ENCODE data around the gene GARNL3. TPM values are rescaled to one million over a fixed set of nuclear protein-coding genes. Genes with fewer than 3 reads are reported as not detected.

GARNL3 gene
- total RNA-seq, 1 donor from 2014 or later = 3.3 TPM

DNA sequence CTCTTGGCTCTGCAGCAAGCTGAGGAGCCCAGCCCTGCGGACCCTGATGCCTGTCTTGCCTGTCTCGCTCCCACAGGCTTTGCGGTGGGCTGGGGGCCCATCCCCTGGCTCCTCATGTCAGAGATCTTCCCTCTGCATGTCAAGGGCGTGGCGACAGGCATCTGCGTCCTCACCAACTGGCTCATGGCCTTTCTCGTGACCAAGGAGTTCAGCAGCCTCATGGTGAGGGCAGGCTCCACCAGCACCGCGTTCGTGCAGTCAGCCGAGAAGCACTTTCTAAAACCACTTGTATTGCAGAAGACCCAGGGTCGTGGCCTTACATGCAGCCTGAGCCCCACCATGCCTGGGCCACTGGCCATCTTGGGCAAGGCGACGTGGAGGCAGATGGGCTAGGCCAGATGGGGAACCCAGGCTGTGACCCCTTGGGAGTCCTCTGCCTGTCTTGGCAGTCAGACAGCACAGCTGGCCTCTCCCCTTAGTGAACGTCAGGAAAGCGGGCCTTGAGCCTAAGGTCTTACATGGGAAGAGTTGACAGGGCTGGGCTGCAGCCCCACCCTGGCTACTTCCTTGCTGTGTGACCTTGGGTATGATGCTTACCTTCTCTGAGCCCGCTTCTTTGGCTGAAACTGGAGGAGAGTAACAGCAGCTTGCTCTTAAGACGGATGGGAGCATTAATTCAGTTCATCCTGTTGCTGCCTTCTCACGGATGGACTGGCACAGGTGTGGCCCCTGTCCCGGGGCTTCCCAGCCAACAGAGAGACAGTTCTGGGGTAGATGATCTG, 141.0 kb downstream of the GARNL3 start:
- H3K27ac Mint-ChIP-seq (ENCODE audit: unreplicated experiment) = no peak overlapping the region
- H3K27me3 Mint-ChIP-seq (ENCODE audit: unreplicated experiment) = peaks cover 2% of the 10 kb centered on the region
- TF ChIP-seq, protein P1, sequence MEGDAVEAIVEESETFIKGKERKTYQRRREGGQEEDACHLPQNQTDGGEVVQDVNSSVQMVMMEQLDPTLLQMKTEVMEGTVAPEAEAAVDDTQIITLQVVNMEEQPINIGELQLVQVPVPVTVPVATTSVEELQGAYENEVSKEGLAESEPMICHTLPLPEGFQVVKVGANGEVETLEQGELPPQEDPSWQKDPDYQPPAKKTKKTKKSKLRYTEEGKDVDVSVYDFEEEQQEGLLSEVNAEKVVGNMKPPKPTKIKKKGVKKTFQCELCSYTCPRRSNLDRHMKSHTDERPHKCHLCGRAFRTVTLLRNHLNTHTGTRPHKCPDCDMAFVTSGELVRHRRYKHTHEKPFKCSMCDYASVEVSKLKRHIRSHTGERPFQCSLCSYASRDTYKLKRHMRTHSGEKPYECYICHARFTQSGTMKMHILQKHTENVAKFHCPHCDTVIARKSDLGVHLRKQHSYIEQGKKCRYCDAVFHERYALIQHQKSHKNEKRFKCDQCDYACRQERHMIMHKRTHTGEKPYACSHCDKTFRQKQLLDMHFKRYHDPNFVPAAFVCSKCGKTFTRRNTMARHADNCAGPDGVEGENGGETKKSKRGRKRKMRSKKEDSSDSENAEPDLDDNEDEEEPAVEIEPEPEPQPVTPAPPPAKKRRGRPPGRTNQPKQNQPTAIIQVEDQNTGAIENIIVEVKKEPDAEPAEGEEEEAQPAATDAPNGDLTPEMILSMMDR (IDR thresholded peaks at IDR 0.05; ENCODE audit: unreplicated experiment) = no peak
- H3K4me1 Mint-ChIP-seq (ENCODE audit: unreplicated experiment) = no peaks in the 10 kb centered on the region
- H3K9me3 Mint-ChIP-seq (ENCODE audit: unreplicated experiment) = no peaks in the 10 kb centered on the region
- no peak overlapping the region for H3K4me3 Mint-ChIP-seq (ENCODE audit: unreplicated experiment)
- no peak for DNase-seq (ENCODE audit: low spot score)
- H3K36me3 Mint-ChIP-seq (ENCODE audit: low read depth, unreplicated experiment) = peaks cover 6% of the 10 kb centered on the region

DNA sequence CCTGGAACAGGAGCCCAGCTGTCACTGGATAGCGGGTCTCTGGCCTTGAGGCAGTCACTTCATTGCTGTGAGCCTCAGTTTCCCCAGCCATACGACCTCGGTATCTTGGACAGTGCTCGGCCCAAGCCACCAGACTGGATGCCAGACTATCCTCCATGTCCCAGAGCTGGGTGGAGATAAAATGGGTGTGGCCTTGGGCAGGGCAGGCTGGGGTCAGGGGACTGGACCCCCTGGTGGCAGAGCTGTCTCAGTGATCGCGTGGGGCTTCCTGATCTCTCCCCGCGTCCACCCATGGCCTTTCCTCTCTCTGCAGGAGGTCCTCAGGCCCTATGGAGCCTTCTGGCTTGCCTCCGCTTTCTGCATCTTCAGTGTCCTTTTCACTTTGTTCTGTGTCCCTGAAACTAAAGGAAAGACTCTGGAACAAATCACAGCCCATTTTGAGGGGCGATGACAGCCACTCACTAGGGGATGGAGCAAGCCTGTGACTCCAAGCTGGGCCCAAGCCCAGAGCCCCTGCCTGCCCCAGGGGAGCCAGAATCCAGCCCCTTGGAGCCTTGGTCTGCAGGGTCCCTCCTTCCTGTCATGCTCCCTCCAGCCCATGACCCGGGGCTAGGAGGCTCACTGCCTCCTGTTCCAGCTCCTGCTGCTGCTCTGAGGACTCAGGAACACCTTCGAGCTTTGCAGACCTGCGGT, 142.4 kb downstream of the GARNL3 start:
- Mint-ChIP-seq H3K4me3 (ENCODE audit: unreplicated experiment) (no peak overlapping the region), H3K27ac (ENCODE audit: unreplicated experiment) (no peak overlapping the region), H3K36me3 (ENCODE audit: low read depth, unreplicated experiment) (peaks cover 6% of the 10 kb centered on the region)

DNA sequence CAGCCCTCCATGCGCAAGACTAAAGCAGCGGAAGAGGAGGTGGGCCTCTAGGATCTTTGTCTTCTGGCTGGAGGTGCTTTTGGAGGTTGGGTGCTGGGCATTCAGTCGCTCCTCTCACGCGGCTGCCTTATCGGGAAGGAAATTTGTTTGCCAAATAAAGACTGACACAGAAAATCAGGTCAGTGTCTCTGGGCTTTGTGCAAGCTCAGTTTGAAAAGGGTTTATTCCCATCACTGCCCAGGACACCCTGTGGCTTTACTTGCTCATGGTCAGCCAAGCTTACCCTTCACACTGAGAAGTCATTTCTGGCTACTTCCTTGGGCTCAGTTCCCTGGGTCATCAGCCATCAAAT, 142.9 kb downstream of the GARNL3 start:
- H3K27me3 Mint-ChIP-seq (ENCODE audit: unreplicated experiment) = peaks cover 2% of the 10 kb centered on the region
- H3K9me3 Mint-ChIP-seq (ENCODE audit: unreplicated experiment) = no peaks in the 10 kb centered on the region
- DNase-seq (ENCODE audit: low spot score) = no peak
- no peak overlapping the region for H3K4me3 Mint-ChIP-seq (ENCODE audit: unreplicated experiment)
- H3K4me1 Mint-ChIP-seq (ENCODE audit: unreplicated experiment) = peaks cover 8% of the 10 kb centered on the region
- no peak overlapping the region for H3K27ac Mint-ChIP-seq (ENCODE audit: unreplicated experiment)
- peaks cover 6% of the 10 kb centered on the region for H3K36me3 Mint-ChIP-seq (ENCODE audit: low read depth, unreplicated experiment)
- TF ChIP-seq, protein P1 (IDR thresholded peaks at IDR 0.05; ENCODE audit: unreplicated experiment) = no peak

More for the DNA sequence above, 142.4 kb downstream of the GARNL3 start:
- H3K4me1 Mint-ChIP-seq (ENCODE audit: unreplicated experiment) = peaks cover 6% of the 10 kb centered on the region
- peaks cover 2% of the 10 kb centered on the region for H3K27me3 Mint-ChIP-seq (ENCODE audit: unreplicated experiment)
- TF ChIP-seq, protein P1 (IDR thresholded peaks at IDR 0.05; ENCODE audit: unreplicated experiment) = no peak
- H3K9me3 Mint-ChIP-seq (ENCODE audit: unreplicated experiment) = no peaks in the 10 kb centered on the region
- DNase-seq (ENCODE audit: low spot score) = no peak

DNA sequence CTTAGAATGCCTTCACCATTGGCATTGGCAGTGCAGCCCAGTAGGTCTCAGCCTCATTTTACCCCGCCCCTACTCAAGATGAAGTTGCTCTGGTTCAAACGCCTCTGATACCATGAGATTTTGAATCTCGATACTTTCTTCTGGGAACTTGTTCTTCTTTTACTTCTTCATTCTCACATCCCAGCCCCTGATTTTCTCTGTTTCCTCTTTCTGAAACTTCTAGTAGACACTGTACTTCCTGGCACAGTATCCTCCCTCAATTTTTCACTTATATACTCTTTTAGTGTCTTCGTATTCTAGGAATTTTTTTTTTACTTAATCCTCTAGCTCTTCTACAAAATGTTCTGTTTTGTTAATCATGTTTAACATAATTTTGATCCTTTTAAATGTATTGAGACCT, 146.5 kb downstream of the GARNL3 start:
- TF ChIP-seq, protein P1 (IDR thresholded peaks at IDR 0.05; ENCODE audit: unreplicated experiment) = no peak
- no peak overlapping the region for H3K4me3 Mint-ChIP-seq (ENCODE audit: unreplicated experiment)
- peaks cover 8% of the 10 kb centered on the region for H3K4me1 Mint-ChIP-seq (ENCODE audit: unreplicated experiment)
- no peak for DNase-seq (ENCODE audit: low spot score)
- no peak overlapping the region for H3K27ac Mint-ChIP-seq (ENCODE audit: unreplicated experiment)
- H3K9me3 Mint-ChIP-seq (ENCODE audit: unreplicated experiment) = no peaks in the 10 kb centered on the region
- H3K27me3 Mint-ChIP-seq (ENCODE audit: unreplicated experiment) = peaks cover 2% of the 10 kb centered on the region
- H3K36me3 Mint-ChIP-seq (ENCODE audit: low read depth, unreplicated experiment) = peaks cover 3% of the 10 kb centered on the region

DNA sequence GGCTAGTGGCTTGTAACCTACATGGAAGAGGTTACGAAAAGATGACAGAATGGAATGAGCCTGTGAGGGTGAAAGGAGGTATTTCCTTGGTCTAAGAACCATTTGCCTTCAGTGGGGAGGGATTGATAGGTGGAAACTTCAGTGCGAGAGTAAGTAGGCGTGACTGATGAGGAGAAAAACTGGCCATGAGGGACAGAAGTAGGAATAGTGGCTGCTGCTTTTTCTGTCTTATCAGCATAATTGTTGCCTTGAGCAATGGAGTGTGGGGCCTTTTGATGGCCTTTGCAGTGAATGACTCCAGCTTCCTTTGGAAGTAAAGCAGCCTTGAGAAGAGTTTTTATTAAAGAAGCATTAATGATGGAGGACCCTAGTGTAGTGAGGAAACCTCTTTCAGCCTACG, 150.6 kb downstream of the GARNL3 start:
- Mint-ChIP-seq H3K36me3 (ENCODE audit: low read depth, unreplicated experiment) (no peaks in the 10 kb centered on the region), H3K4me1 (ENCODE audit: unreplicated experiment) (peaks cover 13% of the 10 kb centered on the region), H3K4me3 (ENCODE audit: unreplicated experiment) (no peak overlapping the region), H3K27ac (ENCODE audit: unreplicated experiment) (no peak overlapping the region), H3K27me3 (ENCODE audit: unreplicated experiment) (peaks cover 2% of the 10 kb centered on the region), H3K9me3 (ENCODE audit: unreplicated experiment) (no peaks in the 10 kb centered on the region)
- TF ChIP-seq, protein P1 (IDR thresholded peaks at IDR 0.05; ENCODE audit: unreplicated experiment) = no peak
- DNase-seq (ENCODE audit: low spot score) = no peak
